ENCODE results near the gene ATP2C1. TPM values are rescaled to one million over a fixed set of nuclear protein-coding genes. Genes with fewer than 3 reads are reported as not detected.

The ATP2C1 gene
- total and polyA plus RNA-seq, 2 donors (not counting 1 experiment from before 2014, with no cell fraction given): 23.9 to 59.2 TPM

- H3K27me3 ChIP-seq (replicated peaks in 1 of 4; ENCODE audit: control extremely low read depth in 1 of 4, control insufficient read depth in 3 of 4, insufficient read depth in 4 of 4, low read length in 3 of 4): no peaks in the 10 kb centered on the region
- no peak for TF ChIP-seq CTCF (IDR thresholded peaks at IDR 0.05)
- TF ChIP-seq EZH2 (IDR thresholded peaks at IDR 0.05; ENCODE audit: borderline replicate concordance, insufficient read depth, low read depth, low read length, poor library complexity, severe bottlenecking): no peak
- H2AFZ ChIP-seq (ENCODE audit: insufficient read depth, low read depth, low read length, poor library complexity, severe bottlenecking): no peak overlapping the region
- intact Hi-C loops (cut with micrococcal nuclease): no loop called here
- no peak overlapping the region for H3K9ac ChIP-seq (ENCODE audit: low read length)
- peaks cover 17 to 24% of the 10 kb centered on the region in 2 donors for H3K4me1 ChIP-seq (ENCODE audit: control insufficient read depth in 2 of 2, insufficient read depth in 2 of 2, low read length in 2 of 2)
- H3K27me3 Mint-ChIP-seq: no peaks in the 10 kb centered on the region
- no peak overlapping the region for H3K4me3 ChIP-seq (ENCODE audit: control extremely low read depth in 1 of 5, extremely low read depth in 1 of 5, insufficient read depth in 1 of 5, low read depth in 2 of 5, low read length in 4 of 5)
- peaks cover 60% of the 10 kb centered on the region for H3K4me1 Mint-ChIP-seq
- H3K4me3 Mint-ChIP-seq: no peak overlapping the region
- WGBS (ENCODE audit: insufficient coverage): 100% methylated on average over 2 of the region's 2 CpGs
- H3K36me3 ChIP-seq (replicated peaks in 1 of 2; ENCODE audit: control extremely low read depth in 1 of 2, control insufficient read depth in 1 of 2, extremely low read depth in 1 of 2, insufficient read depth in 2 of 2, low read length in 1 of 2): no peaks in the 10 kb centered on the region
- CTCF ChIA-PET: interaction anchor here (0.7 kb wide), 1 partner anchor 150 kb away, joined by 5 read pairs; the partner anchor contains the start of gene PIK3R4
- H4K20me1 ChIP-seq (ENCODE audit: control insufficient read depth, insufficient read depth, low read length, poor library complexity, severe bottlenecking): peaks cover 4% of the 10 kb centered on the region
- POLR2A ChIA-PET: no interaction called here
- H3K9me3 ChIP-seq (ENCODE audit: control extremely low read depth in 1 of 3, control insufficient read depth in 2 of 3, insufficient read depth in 1 of 3, low read length in 2 of 3): no peaks in the 10 kb centered on the region
- no peak for DNase-seq
- peaks cover 69% of the 10 kb centered on the region for H3K79me2 ChIP-seq (ENCODE audit: control insufficient read depth, insufficient read depth, low read length)
- no peak overlapping the region for H3K27ac ChIP-seq (ENCODE audit: low read length in 2 of 2)
- ATAC-seq (ENCODE audit: low read depth): no peak
- H3K4me2 ChIP-seq (replicated peaks; ENCODE audit: low read depth, low read length, poor library complexity, severe bottlenecking): no peak overlapping the region
- H3K9me3 Mint-ChIP-seq (ENCODE audit: insufficient read depth): no peaks in the 10 kb centered on the region
- H3K27ac Mint-ChIP-seq: no peak overlapping the region
These were observed 3.4 kb downstream of the ATP2C1 start for GRCh38 chr3:130897316-130897715.

GRCh38 chr3:130900959-130901358 is 7.1 kb downstream of the ATP2C1 start:
- intact Hi-C loops (cut with micrococcal nuclease): no loop called here
- H3K79me2 ChIP-seq (ENCODE audit: control insufficient read depth, insufficient read depth, low read length): peaks cover 81% of the 10 kb centered on the region
- H3K4me2 ChIP-seq (replicated peaks; ENCODE audit: low read depth, low read length, poor library complexity, severe bottlenecking): no peak overlapping the region
- Mint-ChIP-seq H3K27ac (no peak overlapping the region), H3K9me3 (ENCODE audit: insufficient read depth) (no peaks in the 10 kb centered on the region), H3K27me3 (no peaks in the 10 kb centered on the region), H3K4me1 (peaks cover 61% of the 10 kb centered on the region), H3K4me3 (no peak overlapping the region)
- ChIA-PET CTCF (no interaction called here), POLR2A (no interaction called here)
- no peak overlapping the region for H3K27ac ChIP-seq (ENCODE audit: low read length in 2 of 2)
- no peak overlapping the region for H3K4me3 ChIP-seq (ENCODE audit: control extremely low read depth in 1 of 5, extremely low read depth in 1 of 5, insufficient read depth in 1 of 5, low read depth in 2 of 5, low read length in 4 of 5)
- ATAC-seq (ENCODE audit: low read depth) (no peak), DNase-seq (no peak)
- no peak overlapping the region for H3K9ac ChIP-seq (ENCODE audit: low read length)
- H3K9me3 ChIP-seq (ENCODE audit: control extremely low read depth in 1 of 3, control insufficient read depth in 2 of 3, insufficient read depth in 1 of 3, low read length in 2 of 3): no peaks in the 10 kb centered on the region
- no peak overlapping the region for H2AFZ ChIP-seq (ENCODE audit: insufficient read depth, low read depth, low read length, poor library complexity, severe bottlenecking)
- peaks cover 11 to 21% of the 10 kb centered on the region in 2 donors for H3K4me1 ChIP-seq (ENCODE audit: control insufficient read depth in 2 of 2, insufficient read depth in 2 of 2, low read length in 2 of 2)
- H3K36me3 ChIP-seq (replicated peaks in 1 of 2; ENCODE audit: control extremely low read depth in 1 of 2, control insufficient read depth in 1 of 2, extremely low read depth in 1 of 2, insufficient read depth in 2 of 2, low read length in 1 of 2): no peaks in the 10 kb centered on the region
- no peaks in the 10 kb centered on the region for H3K27me3 ChIP-seq (replicated peaks in 1 of 4; ENCODE audit: control extremely low read depth in 1 of 4, control insufficient read depth in 3 of 4, insufficient read depth in 4 of 4, low read length in 3 of 4)
- H4K20me1 ChIP-seq (ENCODE audit: control insufficient read depth, insufficient read depth, low read length, poor library complexity, severe bottlenecking): peaks cover 21% of the 10 kb centered on the region
- TF ChIP-seq EZH2 (IDR thresholded peaks at IDR 0.05; ENCODE audit: borderline replicate concordance, insufficient read depth, low read depth, low read length, poor library complexity, severe bottlenecking) (no peak), CTCF (IDR thresholded peaks at IDR 0.05) (no peak)

All from B cell (primary cell).